ENCODE data around the gene CC2D2A.

DNA sequence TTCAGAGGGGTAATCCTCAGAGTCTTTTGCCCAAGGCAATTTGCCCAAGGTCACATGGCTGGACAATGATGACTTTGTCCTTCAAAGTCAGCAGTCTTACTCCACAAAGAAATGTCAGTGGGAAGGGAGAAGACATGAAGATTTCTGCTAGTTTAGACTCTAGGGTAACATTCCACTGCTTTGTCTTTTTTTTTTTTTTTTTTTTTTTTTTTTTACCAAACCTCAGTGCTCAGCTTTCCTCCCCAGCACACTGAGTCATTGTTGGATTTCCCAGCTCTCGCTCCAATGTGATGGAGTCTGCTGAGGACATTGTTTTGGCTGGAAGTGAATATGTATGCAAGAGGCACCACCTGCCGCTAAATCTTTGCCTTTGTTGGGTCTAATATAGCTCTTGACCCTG, 49.0 kb upstream of the CC2D2A start:
- no peak for TF ChIP-seq SIN3A (IDR thresholded peaks at IDR 0.05; ENCODE audit: borderline replicate concordance, insufficient read depth, low read depth, low read length)
- TF ChIP-seq, protein P1, sequence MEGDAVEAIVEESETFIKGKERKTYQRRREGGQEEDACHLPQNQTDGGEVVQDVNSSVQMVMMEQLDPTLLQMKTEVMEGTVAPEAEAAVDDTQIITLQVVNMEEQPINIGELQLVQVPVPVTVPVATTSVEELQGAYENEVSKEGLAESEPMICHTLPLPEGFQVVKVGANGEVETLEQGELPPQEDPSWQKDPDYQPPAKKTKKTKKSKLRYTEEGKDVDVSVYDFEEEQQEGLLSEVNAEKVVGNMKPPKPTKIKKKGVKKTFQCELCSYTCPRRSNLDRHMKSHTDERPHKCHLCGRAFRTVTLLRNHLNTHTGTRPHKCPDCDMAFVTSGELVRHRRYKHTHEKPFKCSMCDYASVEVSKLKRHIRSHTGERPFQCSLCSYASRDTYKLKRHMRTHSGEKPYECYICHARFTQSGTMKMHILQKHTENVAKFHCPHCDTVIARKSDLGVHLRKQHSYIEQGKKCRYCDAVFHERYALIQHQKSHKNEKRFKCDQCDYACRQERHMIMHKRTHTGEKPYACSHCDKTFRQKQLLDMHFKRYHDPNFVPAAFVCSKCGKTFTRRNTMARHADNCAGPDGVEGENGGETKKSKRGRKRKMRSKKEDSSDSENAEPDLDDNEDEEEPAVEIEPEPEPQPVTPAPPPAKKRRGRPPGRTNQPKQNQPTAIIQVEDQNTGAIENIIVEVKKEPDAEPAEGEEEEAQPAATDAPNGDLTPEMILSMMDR (IDR thresholded peaks at IDR 0.05): no peak
- TF ChIP-seq, protein P2, sequence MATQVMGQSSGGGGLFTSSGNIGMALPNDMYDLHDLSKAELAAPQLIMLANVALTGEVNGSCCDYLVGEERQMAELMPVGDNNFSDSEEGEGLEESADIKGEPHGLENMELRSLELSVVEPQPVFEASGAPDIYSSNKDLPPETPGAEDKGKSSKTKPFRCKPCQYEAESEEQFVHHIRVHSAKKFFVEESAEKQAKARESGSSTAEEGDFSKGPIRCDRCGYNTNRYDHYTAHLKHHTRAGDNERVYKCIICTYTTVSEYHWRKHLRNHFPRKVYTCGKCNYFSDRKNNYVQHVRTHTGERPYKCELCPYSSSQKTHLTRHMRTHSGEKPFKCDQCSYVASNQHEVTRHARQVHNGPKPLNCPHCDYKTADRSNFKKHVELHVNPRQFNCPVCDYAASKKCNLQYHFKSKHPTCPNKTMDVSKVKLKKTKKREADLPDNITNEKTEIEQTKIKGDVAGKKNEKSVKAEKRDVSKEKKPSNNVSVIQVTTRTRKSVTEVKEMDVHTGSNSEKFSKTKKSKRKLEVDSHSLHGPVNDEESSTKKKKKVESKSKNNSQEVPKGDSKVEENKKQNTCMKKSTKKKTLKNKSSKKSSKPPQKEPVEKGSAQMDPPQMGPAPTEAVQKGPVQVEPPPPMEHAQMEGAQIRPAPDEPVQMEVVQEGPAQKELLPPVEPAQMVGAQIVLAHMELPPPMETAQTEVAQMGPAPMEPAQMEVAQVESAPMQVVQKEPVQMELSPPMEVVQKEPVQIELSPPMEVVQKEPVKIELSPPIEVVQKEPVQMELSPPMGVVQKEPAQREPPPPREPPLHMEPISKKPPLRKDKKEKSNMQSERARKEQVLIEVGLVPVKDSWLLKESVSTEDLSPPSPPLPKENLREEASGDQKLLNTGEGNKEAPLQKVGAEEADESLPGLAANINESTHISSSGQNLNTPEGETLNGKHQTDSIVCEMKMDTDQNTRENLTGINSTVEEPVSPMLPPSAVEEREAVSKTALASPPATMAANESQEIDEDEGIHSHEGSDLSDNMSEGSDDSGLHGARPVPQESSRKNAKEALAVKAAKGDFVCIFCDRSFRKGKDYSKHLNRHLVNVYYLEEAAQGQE (IDR thresholded peaks at IDR 0.05; ENCODE audit: insufficient read depth in 1 of 2, low read depth in 2 of 2, low read length in 1 of 2): no peak
- TF ChIP-seq POLR2AphosphoS5 (IDR thresholded peaks at IDR 0.05; ENCODE audit: low read depth, low read length): no peak
- TF ChIP-seq TCF7L2 (IDR thresholded peaks at IDR 0.05; ENCODE audit: low read depth, low read length): no peak

All from Panc1 (cell line).